Right lobe of liver (tissue), 4 donors: Measurements from ENCODE around the gene SLC5A8.

Source experiments
- CTCF ChIP-seq, 4 donors: fragments of 200-600 bp in 3 of 4; fragments of 450-650 bp in 1 of 4; IDR thresholded peaks; one replicate each; pipeline versions ENCODE4 v1.5.1 to v1.8.0; 2016 to 2022; ENCODE audit warnings: antibody characterized with exemption in 4 of 4, mild to moderate bottlenecking in 2 of 4
- POLR2A ChIP-seq: fragments of 450-650 bp; IDR thresholded peaks from one replicate; pipeline ENCODE4 v1.6.1; 2017; ENCODE audit warnings: antibody characterized with exemption, mild to moderate bottlenecking
- donor health status: DM: no; HTN: no; CAD: no.
- donor health status: DM: no; HTN: no; CAD: no.
- donor health status: DM: no; HTN: yes; CAD: no.

- TF ChIP-seq CTCF (IDR thresholded peaks at IDR 0.05) = no peak
- TF ChIP-seq POLR2A = no peak
These were observed 5.3 kb downstream of the SLC5A8 start for GRCh38 chr12:101204602-101205304.
